HG02884 (cell line): ENCODE measurements around the gene MAU2.
A peak's percentile ranks its signal among the peaks of the same experiment; 100 is the strongest.
"Not testable (repeated sequence)": the region's sequence is repeated elsewhere in the genome, so short reads cannot be mapped to it uniquely, and the experiment has no call there.

Source experiments
- ATAC-seq: cut with Tn5 transposase; IDR thresholded peaks from one replicate; pipeline ENCODE4 v1.9.1; 2021; ENCODE audit warnings: mild to moderate bottlenecking, moderate library complexity; ENCODE audit not compliant: unreplicated experiment

The MAU2 gene

DNA sequence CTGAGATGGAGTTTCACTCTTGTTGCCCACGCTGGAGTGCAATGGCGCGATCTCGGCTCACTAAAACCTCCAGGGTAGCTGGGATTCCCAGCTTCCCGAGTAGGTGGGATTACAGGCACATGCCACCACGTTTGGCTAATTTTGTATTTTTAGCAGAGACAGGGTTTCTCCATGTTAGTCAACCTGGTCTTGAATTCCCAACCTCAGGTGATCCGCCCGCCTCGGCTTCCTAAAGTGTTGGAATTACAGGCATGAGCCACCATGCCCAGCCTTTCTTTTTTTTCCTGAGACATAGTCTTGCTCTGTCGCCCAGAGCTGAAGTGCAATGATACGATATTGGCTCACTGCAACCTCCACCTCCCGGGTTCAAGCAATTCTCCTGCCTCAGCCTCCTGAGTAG lies 59.7 kb downstream of the MAU2 start:
- not testable (repeated sequence) for ATAC-seq

DNA sequence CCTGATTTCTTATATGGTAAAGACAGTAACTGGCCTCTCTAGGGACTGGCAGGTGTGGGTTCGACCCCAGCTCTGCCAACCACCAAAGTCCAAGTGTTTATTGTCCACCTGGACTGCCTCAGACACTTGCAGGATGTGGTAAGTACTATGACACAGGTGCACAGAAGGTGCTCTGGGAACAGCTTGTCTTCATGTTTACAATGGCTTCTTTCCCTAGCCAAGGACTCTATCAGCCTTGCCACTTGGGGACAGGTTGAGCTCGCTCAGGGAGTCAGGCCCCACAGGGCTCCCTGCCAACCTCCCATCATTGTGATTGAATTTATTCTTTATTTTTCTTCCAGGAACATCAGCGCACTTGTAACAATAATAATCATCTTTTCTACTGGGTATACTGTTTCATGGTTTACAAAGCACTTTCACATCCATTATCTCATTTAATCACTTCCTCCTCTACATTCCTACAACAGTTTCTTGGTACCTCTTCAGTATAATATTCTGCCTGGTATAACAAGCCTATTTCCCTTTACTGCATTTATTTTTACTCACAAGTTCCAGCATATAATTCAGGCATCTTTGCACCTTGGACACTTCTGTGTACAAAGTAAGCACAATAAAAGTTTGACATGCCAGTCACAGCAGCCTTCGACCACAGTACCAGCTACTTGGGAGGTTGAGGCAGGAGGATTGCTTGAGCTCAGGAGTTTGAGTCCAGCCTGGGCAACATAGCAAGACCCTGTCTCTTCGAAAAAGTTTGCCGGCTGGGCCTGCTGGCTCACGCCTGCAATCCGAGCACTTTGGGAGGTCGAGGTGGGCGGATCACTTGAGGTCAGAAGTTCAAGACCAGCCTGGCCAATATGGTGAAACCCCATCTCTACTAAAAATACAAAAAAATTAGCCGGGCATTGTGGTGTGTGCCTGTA lies 60.6 kb downstream of the MAU2 start:
- no peak for ATAC-seq

DNA sequence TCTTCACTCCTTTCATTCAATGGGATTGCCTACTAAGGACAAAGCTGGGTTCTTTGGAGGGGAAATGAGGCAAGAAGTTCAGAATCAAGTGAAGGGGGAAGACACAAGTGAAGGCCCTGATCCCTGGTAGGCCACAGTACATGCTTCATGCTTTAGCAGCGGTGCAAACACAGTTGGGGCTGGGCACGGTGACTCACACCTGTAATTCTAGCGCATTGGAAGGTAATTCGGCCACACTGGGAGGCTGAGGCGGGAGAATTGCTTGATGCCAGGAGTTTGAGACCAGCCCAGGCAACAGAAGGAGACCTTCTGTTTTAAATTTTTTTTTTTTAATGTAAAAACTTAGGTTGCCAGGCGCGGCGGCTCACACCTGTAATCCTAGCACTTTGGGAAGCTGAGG lies 61.5 kb downstream of the MAU2 start:
- ATAC-seq, result no peak

DNA sequence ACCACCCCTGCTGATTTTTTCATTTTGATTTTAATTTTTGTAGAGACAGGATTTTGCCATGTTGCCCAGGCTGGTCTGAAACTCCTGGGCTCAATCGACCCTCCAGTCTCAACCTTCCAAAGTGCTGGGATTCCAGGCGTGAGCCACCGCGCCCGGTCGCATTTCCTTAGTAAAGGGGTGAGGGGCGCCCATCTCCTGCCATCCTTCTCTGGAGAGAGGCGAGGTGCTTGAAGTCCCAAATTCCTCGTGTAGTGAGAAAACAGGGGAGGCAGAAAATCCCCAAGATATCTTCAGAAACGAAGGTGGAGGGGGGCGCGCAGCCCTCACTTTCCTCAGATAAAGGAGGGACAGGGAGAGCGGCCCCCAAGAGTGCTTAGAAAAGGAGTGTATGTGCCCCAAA lies 63.9 kb downstream of the MAU2 start:
- no peak for ATAC-seq

DNA sequence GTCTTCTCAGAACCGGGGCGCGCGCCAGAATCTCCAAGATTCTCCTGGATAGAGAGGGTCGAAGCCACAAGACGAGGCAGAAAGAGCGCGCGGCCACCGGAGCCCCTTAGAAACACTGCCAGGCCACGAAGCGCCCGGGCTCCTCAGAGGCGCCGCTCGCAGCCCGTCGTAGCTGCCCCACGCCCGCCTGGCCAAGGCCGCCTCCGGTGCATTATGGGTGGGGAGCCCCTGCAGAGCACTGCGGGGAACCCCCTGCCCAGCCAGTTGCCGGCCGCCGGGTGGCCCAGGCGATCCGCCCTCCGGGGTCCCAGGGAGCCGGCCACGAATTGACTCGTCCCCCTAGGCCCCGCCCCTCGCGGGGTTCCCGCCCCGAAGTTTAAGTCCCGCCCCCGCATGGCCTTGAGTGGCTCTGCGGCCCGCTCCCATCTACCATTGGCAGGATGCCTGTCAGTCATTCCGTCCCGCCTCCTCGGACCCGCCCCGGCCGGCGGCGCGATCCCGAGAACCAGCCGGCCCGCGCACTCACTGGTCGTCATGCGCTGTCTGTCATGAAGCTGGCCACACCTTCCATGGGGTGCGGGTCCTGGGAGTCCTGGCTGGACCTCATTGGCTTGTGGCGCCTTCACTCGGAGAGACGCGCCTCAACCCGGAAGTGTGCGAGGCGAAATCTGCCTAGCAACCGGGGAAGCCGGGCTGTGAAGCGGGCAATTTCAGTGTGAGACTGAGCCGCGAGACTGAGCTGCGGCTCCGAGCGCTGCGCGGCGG lies 64.7 kb downstream of the MAU2 start:
- ATAC-seq, result peak; percentile 93

DNA sequence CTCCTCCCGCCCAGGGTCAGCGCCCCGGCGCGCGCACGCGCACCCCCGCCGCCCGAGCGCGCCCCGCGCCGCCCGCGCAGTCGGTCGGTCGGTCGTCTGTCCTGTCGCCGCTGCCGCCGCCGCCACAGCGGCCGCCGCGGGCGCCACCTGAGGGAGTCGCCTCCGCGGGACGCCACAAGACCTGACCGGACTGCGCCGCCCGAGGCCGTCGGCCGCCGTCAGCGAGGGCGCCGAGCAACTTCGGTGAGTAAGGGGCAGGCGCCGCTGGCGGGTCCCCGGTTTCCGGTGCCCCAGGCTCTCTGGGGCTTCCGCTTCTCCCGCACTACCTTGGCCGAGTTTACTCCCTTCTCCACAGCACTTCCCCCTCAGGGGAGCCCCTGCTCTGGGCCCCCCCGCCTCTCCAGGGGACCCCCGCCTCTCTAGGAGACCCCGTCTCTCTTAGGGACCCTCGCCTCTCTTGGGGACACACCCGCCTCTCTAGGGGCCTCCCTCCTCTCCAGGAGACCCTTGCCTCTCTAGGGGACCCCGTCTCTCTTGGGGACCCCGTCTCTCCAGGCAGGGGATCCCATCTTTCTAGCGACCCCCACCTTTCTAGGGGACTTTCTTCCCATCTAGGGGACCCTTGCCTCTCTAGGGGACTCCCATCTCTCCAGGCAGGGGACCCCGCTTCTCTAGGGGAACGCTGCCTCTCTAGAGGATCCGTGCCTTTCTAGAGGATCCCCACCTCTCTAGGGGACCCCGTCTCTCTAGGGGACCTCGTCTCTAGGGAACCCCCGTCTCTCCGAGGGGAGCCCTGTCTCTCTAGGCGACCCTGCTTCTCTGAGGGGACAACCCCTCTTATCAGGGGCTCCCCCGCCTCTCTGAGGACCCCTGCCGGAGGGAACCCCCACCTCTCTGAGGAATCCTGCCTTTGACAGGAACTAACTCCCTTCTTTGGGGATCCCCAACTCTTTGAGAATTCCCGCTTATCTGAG lies 65.6 kb downstream of the MAU2 start:
- ATAC-seq, result no peak

DNA sequence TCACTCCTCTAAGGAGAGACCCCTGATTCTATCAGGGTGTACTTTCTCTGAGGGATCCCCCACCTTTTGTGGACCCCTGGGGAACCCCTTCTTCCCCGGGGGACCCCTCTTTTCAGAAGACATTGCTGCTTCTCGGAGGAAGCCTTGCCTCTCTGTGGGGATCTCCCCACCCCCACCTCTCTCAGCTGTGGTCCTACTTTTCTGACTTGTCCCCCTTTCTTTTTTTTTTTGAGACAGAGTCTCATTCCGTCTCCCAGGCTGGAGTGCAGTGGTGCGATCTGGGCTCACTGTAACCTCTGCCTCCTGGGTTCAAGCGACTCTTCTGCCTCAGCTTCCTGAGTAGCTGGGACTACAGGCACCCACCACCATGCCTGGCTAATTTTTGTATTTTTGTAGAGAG lies 66.5 kb downstream of the MAU2 start:
- ATAC-seq, result no peak

DNA sequence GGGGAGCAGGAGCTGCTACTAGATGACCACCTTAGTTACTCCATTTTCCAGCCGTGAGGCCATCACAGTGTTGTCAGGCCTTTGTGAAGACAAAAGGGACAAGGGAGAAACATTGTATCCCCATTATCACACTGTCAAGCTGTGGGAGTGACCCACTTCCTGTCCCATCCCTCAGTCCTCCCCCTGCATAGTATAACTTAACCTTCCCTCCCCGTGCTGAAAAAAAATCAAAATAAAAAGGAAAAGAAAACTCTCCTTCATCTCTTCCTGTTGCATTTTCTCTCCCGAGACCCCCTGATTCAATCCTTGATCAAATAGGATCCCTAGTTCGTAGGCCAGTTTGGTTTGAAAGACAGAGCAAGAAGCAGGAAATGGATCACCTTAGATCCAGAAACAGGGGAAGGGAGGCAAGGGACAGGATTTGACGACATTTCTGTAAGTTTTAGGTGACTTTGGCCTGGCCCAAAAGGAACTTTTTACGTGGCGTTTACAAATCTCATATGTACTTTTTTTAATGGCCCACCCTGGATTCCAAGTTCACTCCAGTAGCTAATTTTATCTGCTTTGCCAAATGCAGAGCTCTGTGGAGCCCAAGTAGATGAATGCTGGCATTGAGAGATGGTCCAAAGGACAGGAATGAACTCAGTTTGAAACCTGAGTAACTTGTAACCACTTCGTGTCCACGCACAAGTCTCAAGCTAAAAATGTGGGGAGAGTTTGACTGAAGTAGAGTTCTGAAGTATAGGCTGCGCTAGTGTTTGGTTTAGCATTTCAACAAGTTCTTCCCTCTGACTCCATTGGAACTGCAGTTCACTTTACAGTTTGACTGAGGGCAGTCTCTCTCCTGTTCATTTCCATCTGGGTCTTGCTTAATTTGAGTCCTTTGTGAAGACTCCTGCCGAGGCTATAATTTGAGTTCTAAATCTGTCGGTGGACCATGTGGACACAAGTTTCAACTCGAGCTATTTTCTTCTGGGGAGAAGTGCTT lies 68.2 kb downstream of the MAU2 start:
- ATAC-seq, result no peak

DNA sequence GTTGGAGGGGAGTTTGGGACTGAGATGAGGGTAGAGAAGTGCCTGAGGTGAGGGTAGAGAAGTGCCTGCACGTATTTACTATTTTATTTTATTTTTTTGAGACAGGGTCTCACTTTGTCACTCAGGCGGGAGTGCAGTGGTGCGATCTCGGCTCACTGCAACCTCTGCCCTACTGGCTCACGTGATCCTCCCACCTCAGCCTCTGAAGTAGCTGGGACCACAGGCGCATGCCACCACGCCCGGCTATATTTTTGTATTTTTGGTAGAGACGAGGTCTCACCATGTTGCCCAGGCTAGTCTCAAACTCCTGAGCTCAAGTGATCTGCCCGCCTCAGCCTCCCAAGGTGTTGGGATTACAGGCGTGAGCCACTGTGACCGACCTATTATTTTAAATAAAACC lies 69.1 kb downstream of the MAU2 start:
- ATAC-seq, result not testable (repeated sequence)

DNA sequence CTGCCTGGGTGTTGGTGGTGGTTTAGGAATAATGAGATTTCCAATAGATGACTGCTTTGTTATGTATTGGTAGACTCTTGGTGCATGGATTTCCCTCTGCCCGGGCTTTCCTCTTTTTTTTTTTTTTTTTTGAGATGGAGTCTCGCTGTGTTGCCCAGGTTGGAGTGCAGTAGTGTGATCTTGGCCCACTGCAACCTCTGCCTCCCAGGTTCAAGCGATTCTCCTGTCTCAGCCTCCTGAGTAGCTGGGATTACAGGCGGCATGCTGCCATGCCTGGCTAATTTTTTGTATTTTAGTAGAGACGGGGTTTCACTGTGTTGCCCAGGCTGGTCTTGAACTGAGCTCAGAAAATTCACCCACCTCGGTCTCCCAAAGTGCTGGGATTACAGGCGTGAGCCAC lies 73.7 kb downstream of the MAU2 start:
- ATAC-seq, result not testable (repeated sequence)

DNA sequence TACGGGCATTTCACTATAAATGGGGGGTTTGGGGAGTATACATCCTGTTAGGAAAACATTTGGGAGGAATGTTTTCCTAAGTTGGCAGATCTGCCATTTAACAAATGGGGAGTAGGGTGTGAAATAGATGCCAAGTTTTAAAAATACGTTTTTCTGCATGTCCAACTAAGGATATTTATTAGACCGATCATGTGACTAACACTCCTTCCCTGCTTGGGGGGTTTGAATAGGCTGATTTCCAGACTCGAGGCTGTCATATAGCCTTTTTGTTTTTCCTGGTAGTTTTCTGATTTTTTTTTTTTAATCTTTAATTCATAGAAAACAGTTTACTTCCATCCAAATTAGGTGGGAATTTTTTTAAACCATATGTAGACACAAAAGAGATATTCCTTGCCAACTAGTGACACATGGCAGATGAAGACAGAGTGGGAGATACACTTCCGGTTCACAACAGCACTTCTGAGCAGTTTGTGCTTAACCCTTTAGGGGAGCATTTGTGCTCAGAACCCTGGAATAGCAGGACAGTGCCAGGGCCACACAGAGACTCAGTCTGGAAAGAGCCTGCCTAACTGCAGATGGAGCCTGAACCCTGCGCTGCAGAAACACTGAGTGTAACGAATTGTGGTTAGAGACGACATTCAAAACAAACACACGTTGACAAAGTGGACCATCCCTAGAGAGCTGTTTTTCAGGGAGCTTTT lies 79.3 kb downstream of the MAU2 start:
- no peak for ATAC-seq

DNA sequence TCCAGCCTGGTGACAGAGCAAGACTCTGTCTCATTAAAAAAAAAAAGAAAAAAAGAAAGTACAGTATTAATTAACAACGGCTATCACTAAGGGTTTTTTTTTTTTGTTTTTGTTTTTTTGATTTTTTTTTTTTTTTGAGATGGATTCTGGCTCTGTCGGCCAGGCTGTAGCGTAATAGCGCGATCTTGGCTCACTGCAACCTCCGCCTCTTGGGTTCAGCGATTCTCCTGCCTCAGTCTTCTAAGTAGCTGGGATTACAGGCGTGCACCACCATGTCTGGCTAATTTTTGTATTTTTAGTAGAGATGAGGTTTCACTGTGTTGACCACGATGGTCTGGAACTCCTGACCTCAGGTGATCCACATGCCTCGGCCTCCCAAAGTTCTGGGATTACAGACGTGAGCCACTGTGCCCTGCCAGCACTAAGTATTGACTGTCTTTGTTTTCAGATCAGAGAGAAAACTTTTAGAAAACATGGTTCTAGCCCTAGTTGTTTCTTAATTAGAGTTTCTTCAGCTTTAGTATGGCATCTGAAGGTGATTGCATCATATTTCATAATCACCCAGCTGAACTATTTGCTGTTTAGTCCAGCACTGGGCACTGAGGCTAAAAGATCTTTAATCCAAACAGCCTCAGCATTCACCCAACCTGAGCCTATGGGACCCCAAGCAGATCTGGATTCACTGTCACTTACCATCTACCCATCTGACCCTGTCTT lies 82.2 kb downstream of the MAU2 start:
- no peak for ATAC-seq

DNA sequence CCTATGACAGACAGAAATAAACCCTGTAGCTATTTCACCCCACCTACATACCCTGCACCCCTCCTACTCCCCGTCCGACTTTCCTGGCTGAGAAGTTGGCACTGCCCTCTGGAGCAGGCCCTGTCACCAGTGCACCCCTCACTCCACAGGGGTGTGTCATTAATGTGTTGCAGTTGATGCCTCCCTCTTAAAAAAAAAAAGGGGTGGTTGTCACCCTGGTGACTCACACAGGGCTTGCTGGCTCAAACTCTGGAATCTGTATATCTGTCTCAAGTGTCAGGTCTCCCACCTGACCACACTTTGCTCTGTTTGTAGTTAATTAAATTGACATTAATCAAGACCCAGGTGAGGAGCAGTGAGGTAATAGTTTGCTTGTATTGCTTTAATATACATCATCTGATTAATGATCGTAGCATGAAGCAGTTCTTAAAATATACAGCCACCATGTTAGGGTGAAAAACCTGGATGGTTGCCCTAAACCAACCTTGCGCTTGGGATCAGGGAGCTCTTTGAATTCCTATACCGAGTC lies 82.8 kb downstream of the MAU2 start:
- ATAC-seq, result no peak

DNA sequence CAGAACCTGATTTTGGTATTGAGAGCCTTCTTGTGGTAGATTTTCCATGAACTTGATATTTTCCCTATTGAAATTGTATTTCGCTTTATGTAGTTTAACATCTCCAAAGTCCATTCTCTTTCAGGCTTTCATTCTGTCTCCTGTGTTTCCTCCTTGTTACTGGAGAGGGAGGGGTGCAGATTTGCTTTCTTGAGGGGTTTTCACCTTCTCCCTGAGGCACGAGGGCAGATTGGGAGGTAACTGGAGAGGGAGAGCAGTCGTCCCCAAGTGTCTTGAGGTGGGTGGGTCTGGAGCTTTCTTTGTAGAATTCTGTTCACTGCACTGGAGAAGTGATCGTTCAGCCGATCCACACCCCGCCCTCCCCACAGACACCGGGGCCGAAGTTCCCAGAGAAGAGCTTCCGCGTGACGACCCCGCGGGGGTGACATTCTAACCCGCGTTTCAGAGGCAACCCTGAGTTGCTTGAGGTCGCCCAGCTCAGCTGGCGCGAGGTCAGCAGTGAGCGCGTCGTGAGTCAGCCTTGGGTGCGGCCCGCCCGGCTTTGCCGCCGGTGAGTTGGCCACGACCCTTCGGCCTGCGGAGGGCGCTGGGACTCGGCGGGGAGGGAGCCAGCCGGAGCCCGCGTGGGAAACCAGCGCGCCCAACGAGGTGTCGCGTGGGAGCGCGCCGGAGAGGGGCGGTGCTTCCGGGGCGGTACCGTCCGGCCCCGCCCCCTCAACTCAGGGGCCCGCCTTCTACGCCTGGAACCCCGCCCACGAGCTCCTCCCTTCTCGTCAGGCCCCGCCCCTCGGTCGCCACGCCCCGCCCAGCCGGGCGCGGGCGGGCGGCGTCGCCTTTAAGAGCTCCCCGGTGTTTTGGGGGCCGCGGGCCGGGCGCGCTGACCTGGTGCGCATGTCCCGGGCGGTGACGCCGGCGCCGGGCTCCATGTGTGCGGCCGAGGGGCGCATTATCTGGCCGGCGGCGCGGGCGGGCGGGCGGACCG lies 84.5 kb downstream of the MAU2 start, which contains the start of gene GATAD2A:
TSS of gene GATAD2A (plus strand) at position 797 of the 982 bp plus-strand sequence. CDS start 59,671 bp downstream, outside the sequence.
- ATAC-seq, result peak; percentile 71

DNA sequence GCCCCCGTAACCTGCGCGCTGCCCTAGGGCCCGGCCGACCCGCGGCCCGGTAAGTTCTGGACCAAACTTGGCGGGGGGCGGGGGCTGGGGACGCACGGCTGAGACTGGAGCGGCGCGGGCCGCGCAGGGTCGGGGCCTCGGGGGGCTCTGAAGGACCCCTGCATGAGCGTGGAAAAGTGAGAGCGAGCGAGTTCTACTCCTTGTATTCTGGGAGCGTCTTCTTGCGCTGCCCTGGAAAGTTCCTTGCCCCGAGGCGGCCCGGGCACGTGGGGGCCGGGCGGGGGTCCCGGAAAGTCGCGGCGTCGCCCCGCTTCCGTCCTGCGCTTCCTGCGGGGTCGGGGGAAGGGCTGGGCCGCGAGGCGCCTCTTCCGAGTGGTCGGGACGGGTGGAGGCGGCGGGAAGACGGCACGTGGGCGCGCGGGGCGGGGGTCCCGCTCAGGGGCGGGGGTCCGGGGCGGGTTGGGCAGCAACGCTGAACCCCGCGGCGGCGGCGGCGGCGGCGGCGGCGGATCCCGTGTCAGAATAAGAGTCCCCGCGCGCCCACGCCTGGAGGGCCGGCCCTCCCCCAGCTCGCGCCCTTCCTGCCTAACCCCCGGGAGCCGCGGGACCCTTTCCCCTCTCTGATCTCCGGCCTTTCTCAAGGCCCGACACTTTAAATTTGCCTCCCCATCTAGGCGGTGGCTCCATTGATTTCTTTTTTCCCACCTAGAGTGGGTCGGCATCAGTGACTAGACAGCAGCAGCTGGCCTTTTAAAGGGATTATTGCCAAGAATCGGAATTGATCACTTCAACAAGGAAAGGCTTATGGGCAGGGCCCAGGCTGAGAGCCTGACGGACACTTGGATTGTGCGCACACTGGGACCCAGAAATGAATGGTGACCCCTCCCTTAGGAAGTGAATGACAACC lies 85.6 kb downstream of the MAU2 start:
- no peak for ATAC-seq
